OCI-LY3 (cell line): ENCODE measurements around the gene PTPRM.

Source experiments
- CTCF ChIP-seq: fragments of 200-600, 300-600 bp; sonication (generic); IDR thresholded peaks from 2 replicates; pipeline ENCODE4 v1.5.1; 2014; ENCODE audit warnings: antibody characterized with exemption, low read length, low read depth
- EZH2phosphoT487 ChIP-seq: fragments of 200-600 bp; shearing (Covaris generic); IDR thresholded peaks from 2 replicates; pipeline ENCODE4 v1.6.1; 2018; ENCODE audit warnings: antibody characterized with exemption, mixed run types, low read depth

- TF ChIP-seq CTCF, result no peak
- TF ChIP-seq EZH2phosphoT487, result no peak
These were observed 115.2 kb downstream of the PTPRM start for GRCh38 chr18:7682321-7682720.
